Measurements from ENCODE around the gene CCDC9B.

The CCDC9B gene

DNA sequence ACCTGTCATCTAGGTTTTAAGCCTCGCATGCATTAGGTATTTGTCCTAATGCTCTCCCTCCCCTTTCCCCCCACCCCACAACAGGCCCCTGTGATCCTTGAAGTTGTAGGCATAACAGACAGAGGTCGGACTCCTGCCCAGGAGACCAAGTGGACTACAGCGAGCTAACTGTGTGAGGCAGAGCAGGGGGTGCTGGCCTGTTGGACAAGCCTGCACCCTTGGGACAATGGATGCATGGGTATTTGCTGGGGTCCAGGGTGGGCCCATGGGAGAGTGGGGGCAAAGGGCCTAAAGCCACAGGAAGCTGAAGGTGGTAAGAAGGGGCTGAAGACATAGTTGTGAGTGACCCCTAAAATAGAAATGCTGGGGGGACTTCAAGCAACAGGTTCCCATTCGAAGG is 35.5 kb downstream of the CCDC9B start:
- DNase-seq (ENCODE audit: low spot score), result no peak
- in situ Hi-C loops (cut with MboI; ENCODE audit: low sequenced_read_pairs, unreplicated experiment), result no loop called here
- TF ChIP-seq, protein P1, sequence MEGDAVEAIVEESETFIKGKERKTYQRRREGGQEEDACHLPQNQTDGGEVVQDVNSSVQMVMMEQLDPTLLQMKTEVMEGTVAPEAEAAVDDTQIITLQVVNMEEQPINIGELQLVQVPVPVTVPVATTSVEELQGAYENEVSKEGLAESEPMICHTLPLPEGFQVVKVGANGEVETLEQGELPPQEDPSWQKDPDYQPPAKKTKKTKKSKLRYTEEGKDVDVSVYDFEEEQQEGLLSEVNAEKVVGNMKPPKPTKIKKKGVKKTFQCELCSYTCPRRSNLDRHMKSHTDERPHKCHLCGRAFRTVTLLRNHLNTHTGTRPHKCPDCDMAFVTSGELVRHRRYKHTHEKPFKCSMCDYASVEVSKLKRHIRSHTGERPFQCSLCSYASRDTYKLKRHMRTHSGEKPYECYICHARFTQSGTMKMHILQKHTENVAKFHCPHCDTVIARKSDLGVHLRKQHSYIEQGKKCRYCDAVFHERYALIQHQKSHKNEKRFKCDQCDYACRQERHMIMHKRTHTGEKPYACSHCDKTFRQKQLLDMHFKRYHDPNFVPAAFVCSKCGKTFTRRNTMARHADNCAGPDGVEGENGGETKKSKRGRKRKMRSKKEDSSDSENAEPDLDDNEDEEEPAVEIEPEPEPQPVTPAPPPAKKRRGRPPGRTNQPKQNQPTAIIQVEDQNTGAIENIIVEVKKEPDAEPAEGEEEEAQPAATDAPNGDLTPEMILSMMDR (IDR thresholded peaks at IDR 0.05; ENCODE audit: borderline replicate concordance, control extremely low read depth, extremely low read depth, insufficient read depth, missing control alignments), result no peak

GRCh38 chr15:40303576-40303975 is 37.2 kb downstream of the CCDC9B start:
- no peak for DNase-seq (ENCODE audit: low spot score)
- in situ Hi-C loops (cut with MboI; ENCODE audit: low sequenced_read_pairs, unreplicated experiment), result no loop called here
- TF ChIP-seq, protein P1 (IDR thresholded peaks at IDR 0.05; ENCODE audit: borderline replicate concordance, control extremely low read depth, extremely low read depth, insufficient read depth, missing control alignments), result no peak

GRCh38 chr15:40302981-40303380 is 37.8 kb downstream of the CCDC9B start:
- TF ChIP-seq, protein P1 (IDR thresholded peaks at IDR 0.05; ENCODE audit: borderline replicate concordance, control extremely low read depth, extremely low read depth, insufficient read depth, missing control alignments), result no peak
- in situ Hi-C loops (cut with MboI; ENCODE audit: low sequenced_read_pairs, unreplicated experiment), result no loop called here
- no peak for DNase-seq (ENCODE audit: low spot score)

DNA sequence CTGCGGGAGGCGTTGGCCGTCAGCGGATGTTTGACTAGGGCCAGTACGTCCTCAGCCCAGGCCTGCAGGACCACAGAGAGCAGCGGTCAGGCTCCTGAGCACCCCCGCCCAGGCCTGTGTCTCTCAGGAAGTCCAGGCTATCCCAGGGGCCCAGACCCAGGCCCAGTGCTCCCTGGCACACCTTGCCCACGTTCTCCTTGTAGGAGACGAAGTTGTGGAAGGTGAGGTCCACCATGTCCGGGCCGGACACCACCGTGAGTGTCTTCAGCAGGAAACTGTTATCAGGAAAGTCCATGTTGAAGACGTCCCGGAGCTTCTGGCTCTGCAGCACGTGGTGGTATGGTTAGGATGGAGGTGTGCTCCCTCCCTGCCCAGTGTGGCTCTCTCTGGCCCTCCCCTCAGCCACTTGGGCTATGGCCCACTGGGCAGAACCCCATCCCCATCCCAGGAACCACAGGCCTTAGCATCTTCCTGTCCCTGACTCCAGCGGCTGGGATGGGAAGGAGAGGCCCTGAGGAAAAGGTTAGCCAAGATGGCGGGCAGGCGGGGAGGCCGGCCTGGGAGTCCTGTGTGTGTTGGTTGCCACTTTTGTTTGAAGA is 38.4 kb downstream of the CCDC9B start:
- in situ Hi-C loops (cut with MboI; ENCODE audit: low sequenced_read_pairs, unreplicated experiment), result no loop called here
- TF ChIP-seq, protein P1 (IDR thresholded peaks at IDR 0.05; ENCODE audit: borderline replicate concordance, control extremely low read depth, extremely low read depth, insufficient read depth, missing control alignments), result no peak
- DNase-seq (ENCODE audit: low spot score), result no peak

DNA sequence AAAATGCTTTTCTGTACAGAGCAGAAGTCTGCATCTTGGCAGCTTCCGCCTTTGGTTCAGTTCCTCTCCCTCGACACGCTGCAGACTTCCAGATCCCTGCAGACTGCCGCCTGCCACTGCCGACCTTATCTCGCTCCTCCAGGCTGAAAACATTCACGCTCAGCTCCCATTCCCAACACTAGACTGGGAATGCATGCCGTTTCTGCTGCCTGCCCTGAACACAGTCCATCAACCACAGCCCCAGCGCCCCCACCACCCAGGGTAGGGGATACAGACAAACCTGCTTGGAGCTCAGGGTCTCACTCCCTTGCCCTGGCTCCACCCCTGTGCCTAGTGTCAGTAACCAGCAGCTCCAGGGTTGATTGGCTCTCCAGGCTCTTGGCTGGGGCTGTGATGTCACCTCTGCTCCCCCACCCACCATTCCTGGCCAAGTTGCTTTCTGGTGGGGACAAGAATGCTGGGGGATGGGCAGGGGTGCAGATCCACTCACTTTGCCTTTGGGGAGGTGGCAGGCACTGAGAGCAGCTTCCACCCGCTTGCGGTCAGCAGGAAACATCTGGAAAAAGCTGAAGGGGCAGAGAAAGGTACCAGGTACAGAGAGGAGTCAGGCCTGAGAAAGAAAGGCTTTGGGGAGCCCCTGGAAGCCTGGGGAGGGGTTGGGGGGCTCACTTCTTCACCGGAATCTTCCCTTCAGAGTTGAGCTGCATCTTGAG is 39.1 kb downstream of the CCDC9B start:
- TF ChIP-seq, protein P1 (IDR thresholded peaks at IDR 0.05; ENCODE audit: borderline replicate concordance, control extremely low read depth, extremely low read depth, insufficient read depth, missing control alignments), result no peak
- DNase-seq (ENCODE audit: low spot score), result no peak
- in situ Hi-C loops (cut with MboI; ENCODE audit: low sequenced_read_pairs, unreplicated experiment), result no loop called here

DNA sequence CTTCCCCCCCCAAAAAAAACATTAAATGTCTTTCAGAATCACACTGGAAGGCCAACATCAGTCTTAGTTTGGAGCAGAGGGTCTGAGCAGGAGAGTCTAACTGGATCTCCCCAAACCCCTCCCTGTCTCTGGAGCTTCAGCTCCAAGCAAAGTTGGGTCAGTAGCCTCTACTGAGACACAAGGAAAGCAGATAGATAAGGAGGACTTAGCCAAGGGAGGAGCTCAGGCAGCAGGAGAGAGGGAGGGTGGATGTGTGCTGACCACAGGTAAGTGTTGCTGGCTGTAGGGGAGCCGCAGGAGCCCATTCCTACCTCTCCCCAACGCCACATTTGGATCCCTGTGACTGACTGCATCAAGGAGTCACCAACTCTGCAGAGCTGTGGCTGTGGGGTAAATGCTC is 40.0 kb downstream of the CCDC9B start:
- in situ Hi-C loops (cut with MboI; ENCODE audit: low sequenced_read_pairs, unreplicated experiment), result no loop called here
- DNase-seq (ENCODE audit: low spot score), result no peak
- TF ChIP-seq, protein P1 (IDR thresholded peaks at IDR 0.05; ENCODE audit: borderline replicate concordance, control extremely low read depth, extremely low read depth, insufficient read depth, missing control alignments), result no peak
